Smooth muscle cell (in vitro differentiated cells): ENCODE data around the gene LECT2. TPM values are rescaled to one million over a fixed set of nuclear protein-coding genes. Genes with fewer than 3 reads are reported as not detected.

Source experiments
- DNase-seq: peaks from one replicate; lab custom pipeline; 2025; ENCODE audit not compliant: unreplicated experiment; lab: John Stamatoyannopoulos, UW
- H2AFZ ChIP-seq: fragments of 200-600 bp; sonication (generic); 2 replicates; pipeline ENCODE4 v1.6.0; 2016; ENCODE audit warnings: antibody characterized with exemption, low read depth, mild to moderate bottlenecking
- H3F3A ChIP-seq: fragments of 200-600 bp; sonication (generic); 2 replicates; pipeline ENCODE4 v1.6.0; 2017; ENCODE audit warnings: antibody characterized with exemption, low read depth
- H3K27ac ChIP-seq: fragments of 200-600 bp; sonication (generic); 2 replicates; pipeline ENCODE4 v1.5.1; 2016; ENCODE audit warnings: low read depth, mild to moderate bottlenecking
- H3K27me3 ChIP-seq: fragments of 200-600 bp; sonication (generic); 2 replicates; pipeline ENCODE4 v1.6.1; 2016; ENCODE audit warnings: low read depth, mild to moderate bottlenecking
- H3K36me3 ChIP-seq: fragments of 200-600 bp; sonication (generic); 2 replicates; pipeline ENCODE4 v1.5.1; 2016; ENCODE audit warnings: low read depth
- H3K4me1 ChIP-seq: fragments of 200-600 bp; sonication (generic); 2 replicates; pipeline ENCODE4 v1.5.1; 2016; ENCODE audit warnings: low read depth
- H3K4me2 ChIP-seq: fragments of 200-600 bp; sonication (generic); 2 replicates; pipeline ENCODE4 v1.6.0; 2016; ENCODE audit warnings: mild to moderate bottlenecking
- H3K4me3 ChIP-seq: fragments of 200-600 bp; sonication (generic); 2 replicates; pipeline ENCODE4 v1.5.1; 2016; ENCODE audit warnings: mild to moderate bottlenecking
- H3K79me2 ChIP-seq: fragments of 200-600 bp; sonication (generic); 2 replicates; pipeline ENCODE4 v1.6.0; 2016; ENCODE audit warnings: low read depth, mild to moderate bottlenecking
- H3K9ac ChIP-seq: fragments of 200-600 bp; sonication (generic); 2 replicates; pipeline ENCODE4 v1.6.0; 2016; ENCODE audit warnings: low read depth
- H3K9me3 ChIP-seq: fragments of 200-600 bp; sonication (generic); replicated peaks from 2 replicates; pipeline ENCODE4 v1.5.1; 2016; ENCODE audit warnings: low read depth
- H4K20me1 ChIP-seq: fragments of 200-600 bp; sonication (generic); 2 replicates; pipeline ENCODE4 v1.6.0; 2016; ENCODE audit warnings: low read depth
- CTCF ChIP-seq: fragments of 200-600 bp; sonication (generic); IDR thresholded peaks from 2 replicates; pipeline ENCODE4 v1.5.1; 2017; ENCODE audit warnings: borderline replicate concordance, mild to moderate bottlenecking, antibody characterized with exemption; ENCODE audit not compliant: insufficient read depth, poor library complexity, severe bottlenecking
- WGBS: methylation state at CpG from one replicate; pipeline ENCODE4 v1.1.7; 2016; ENCODE audit warnings: low lambda C conversion rate; 5-methylcytosine and 5-hydroxymethylcytosine counted together
- polyA plus RNA-seq: library from polyadenylated mRNA; unstranded; fragments of >200 nt; fragmentation: Nextera tagmentation; extraction: Ambion mirVana; gene quantifications from 2 replicates; pipeline ENCODE4 v1.2.1, GENCODE V29; 2016
- total RNA-seq: library from RNA; depleted of rRNA; stranded (reverse); fragments of >200 nt; gene quantifications from 2 replicates; pipeline ENCODE4 v1.2.3, GENCODE V29; 2014

LECT2 gene
- total and polyA plus RNA-seq, 2 experiments from 2014 or later: not detected

- Histone ChIP-seq H3K4me3 (no peak overlapping the region), H3K4me2 (peak overlapping the region; percentile 65), H3F3A (peaks cover 15% of the 10 kb centered on the region), H3K9me3 (no peaks in the 10 kb centered on the region), H4K20me1 (no peaks in the 10 kb centered on the region), H3K4me1 (peaks cover 6% of the 10 kb centered on the region), H3K36me3 (no peaks in the 10 kb centered on the region), H3K9ac (peak overlapping the region; percentile 83), H3K27me3 (no peaks in the 10 kb centered on the region), H3K27ac (peak overlapping the region; percentile 94), H2AFZ (peak overlapping the region; percentile 5), H3K79me2 (no peaks in the 10 kb centered on the region)
- peak; percentile 90 for DNase-seq
- 7% methylated on average over 17 of the region's 17 CpGs for WGBS
- peak; percentile 89 for TF ChIP-seq CTCF
Observed at GRCh38 chr5:135977375-135977928, 22.7 kb upstream of the LECT2 start.

- Histone ChIP-seq H3K4me3 (no peak overlapping the region), H2AFZ (peak overlapping the region; percentile 5), H3K27me3 (no peaks in the 10 kb centered on the region), H3K9ac (no peak overlapping the region), H3K4me1 (peaks cover 6% of the 10 kb centered on the region), H3K4me2 (no peak overlapping the region), H3K27ac (peak overlapping the region; percentile 94), H3F3A (peaks cover 15% of the 10 kb centered on the region), H3K36me3 (no peaks in the 10 kb centered on the region), H3K79me2 (no peaks in the 10 kb centered on the region), H3K9me3 (no peaks in the 10 kb centered on the region), H4K20me1 (no peaks in the 10 kb centered on the region)
- WGBS: 98% methylated on average over 7 of the region's 7 CpGs
- no peak for TF ChIP-seq CTCF
- no peak for DNase-seq
Observed at GRCh38 chr5:135976216-135976615, 21.4 kb upstream of the LECT2 start.

GRCh38 chr5:135975122-135975521 lies 20.3 kb upstream of the LECT2 start:
- no peaks in the 10 kb centered on the region for H3K36me3 ChIP-seq
- DNase-seq: no peak
- H4K20me1 ChIP-seq: no peaks in the 10 kb centered on the region
- H3K4me3 ChIP-seq: no peak overlapping the region
- H3F3A ChIP-seq: peaks cover 12% of the 10 kb centered on the region
- 92% methylated on average over 4 of the region's 4 CpGs for WGBS
- H3K4me2 ChIP-seq: no peak overlapping the region
- H2AFZ ChIP-seq: no peak overlapping the region
- no peak for TF ChIP-seq CTCF
- no peak overlapping the region for H3K9ac ChIP-seq
- no peaks in the 10 kb centered on the region for H3K79me2 ChIP-seq
- peaks cover 6% of the 10 kb centered on the region for H3K4me1 ChIP-seq
- H3K9me3 ChIP-seq: no peaks in the 10 kb centered on the region
- no peak overlapping the region for H3K27ac ChIP-seq
- H3K27me3 ChIP-seq: no peaks in the 10 kb centered on the region

- DNase-seq: no peak
- Histone ChIP-seq H3K27me3 (no peaks in the 10 kb centered on the region), H3K79me2 (no peaks in the 10 kb centered on the region), H3K9ac (no peak overlapping the region), H3K4me2 (no peak overlapping the region), H3K36me3 (no peaks in the 10 kb centered on the region), H3K9me3 (no peaks in the 10 kb centered on the region), H2AFZ (no peak overlapping the region), H3F3A (peaks cover 12% of the 10 kb centered on the region), H4K20me1 (no peaks in the 10 kb centered on the region), H3K4me3 (no peak overlapping the region), H3K4me1 (peaks cover 6% of the 10 kb centered on the region), H3K27ac (no peak overlapping the region)
- no peak for TF ChIP-seq CTCF
Observed at GRCh38 chr5:135974021-135974600, 19.3 kb upstream of the LECT2 start.
